SK-N-SH (cell line): ENCODE results near the gene CPNE7. TPM values are rescaled to one million over a fixed set of nuclear protein-coding genes. Genes with fewer than 3 reads are reported as not detected.

ENCODE experiments used
- CTCF ChIA-PET: fragments of 300-600, 350-600 bp; formaldehyde crosslinking; extraction: SDS; loops from one replicate; lab custom pipeline; 2021; lab: Yijun Ruan, JAX
- POLR2A ChIA-PET: fragments of 350-600 bp; sonication (Branson Sonifier 250); formaldehyde crosslinking; extraction: SDS; loops from one replicate; lab custom pipeline; 2020; ENCODE audit warnings: antibody characterized with exemption, inconsistent platforms; lab: Yijun Ruan, JAX
- DNase-seq: peaks from one replicate; pipeline ENCODE4 v3.0.0; 2012
- H2AFZ ChIP-seq: fragments of 200-600 bp; sonication (generic); 2 replicates; pipeline ENCODE4 v1.8.1; 2016; ENCODE audit warnings: antibody characterized with exemption, mild to moderate bottlenecking, low read depth
- H3F3A ChIP-seq: fragments of 200-600 bp; sonication (generic); replicated peaks from 2 replicates; pipeline ENCODE3; 2016; ENCODE audit warnings: antibody characterized with exemption, mild to moderate bottlenecking; ENCODE audit not compliant: insufficient read depth
- H3K27ac ChIP-seq, 2 experiments: fragments of 200-500 bp in 1 of 2; fragments of 200-600 bp in 1 of 2; sonication (Bioruptor generic) in 1 of 2; sonication (generic), shearing (Covaris generic) in 1 of 2; 2 replicates each; pipeline versions ENCODE4 v1.5.1 to v1.6.1; 2014 to 2016; ENCODE audit warnings: low read depth in 2 of 2, inconsistent platforms in 1 of 2, low read length in 1 of 2, mild to moderate bottlenecking in 1 of 2, mixed read lengths in 1 of 2
- H3K27me3 ChIP-seq: fragments of 200-600 bp; sonication (generic), shearing (Covaris generic); 2 replicates; pipeline ENCODE4 v1.6.1; 2016; ENCODE audit warnings: mixed run types; ENCODE audit not compliant: insufficient read depth
- H3K36me3 ChIP-seq, 2 experiments: fragments of 200-500 bp in 1 of 2; fragments of 200-600 bp in 1 of 2; sonication (Bioruptor generic) in 1 of 2; sonication (generic) in 1 of 2; replicated peaks in 1 of 2; 2 replicates each; pipeline versions ENCODE3 to v1.5.1; 2014 to 2016; ENCODE audit warnings: low read length in 1 of 2, mild to moderate bottlenecking in 1 of 2; ENCODE audit not compliant: insufficient read depth in 2 of 2, control insufficient read depth in 1 of 2
- H3K4me1 ChIP-seq, 2 experiments: fragments of 200-500 bp in 1 of 2; fragments of 200-600 bp in 1 of 2; sonication (Bioruptor generic) in 1 of 2; sonication (generic), shearing (Covaris generic) in 1 of 2; 2 replicates each; pipeline versions ENCODE4 v1.5.1 to v1.6.1; 2014 to 2016; ENCODE audit warnings: low read depth in 1 of 2, low read length in 1 of 2, mixed run types in 1 of 2; ENCODE audit not compliant: insufficient read depth in 2 of 2, control insufficient read depth in 1 of 2
- H3K4me2 ChIP-seq: fragments of 200-600 bp; sonication (generic), shearing (Covaris generic); 2 replicates; pipeline ENCODE4 v1.6.1; 2017; ENCODE audit warnings: mixed run types
- H3K4me3 ChIP-seq, 2 experiments: fragments of 200-500 bp in 1 of 2; fragments of 200-600 bp in 1 of 2; sonication (Bioruptor generic) in 1 of 2; sonication (generic), shearing (Covaris generic) in 1 of 2; 2 replicates each; pipeline versions ENCODE4 v1.5.1 to v1.8.1; 2014 to 2016; ENCODE audit warnings: low read depth in 2 of 2, inconsistent platforms in 1 of 2, low read length in 1 of 2, mild to moderate bottlenecking in 1 of 2, mixed read lengths in 1 of 2, moderate library complexity in 1 of 2
- H3K79me2 ChIP-seq: fragments of 200-600 bp; sonication (generic); 2 replicates; pipeline ENCODE4 v1.8.1; 2017; ENCODE audit warnings: mild to moderate bottlenecking; ENCODE audit not compliant: insufficient read depth
- H3K9ac ChIP-seq: fragments of 200-600 bp; sonication (generic); 2 replicates; pipeline ENCODE4 v1.6.1; 2017; ENCODE audit warnings: mixed run types
- H3K9me2 ChIP-seq: fragments of 200-600 bp; sonication (generic); 2 replicates; pipeline ENCODE4 v1.6.1; 2017; ENCODE audit warnings: mixed run types
- H3K9me3 ChIP-seq: fragments of 200-600 bp; sonication (generic); 2 replicates; pipeline ENCODE4 v1.6.1; 2017; ENCODE audit warnings: mixed run types, mild to moderate bottlenecking, moderate library complexity
- H4K20me1 ChIP-seq: fragments of 200-600 bp; sonication (generic); 2 replicates; pipeline ENCODE4 v1.6.1; 2017; ENCODE audit warnings: mild to moderate bottlenecking, mixed run types; ENCODE audit not compliant: insufficient read depth
- EZH2phosphoT487 ChIP-seq: fragments of 200-600 bp; sonication (generic); IDR thresholded peaks from 2 replicates; pipeline ENCODE4 v1.6.1; 2017; ENCODE audit warnings: low read depth, mixed run types, mild to moderate bottlenecking, antibody characterized with exemption, moderate library complexity, borderline replicate concordance
- NFIC ChIP-seq: IDR thresholded peaks from 2 replicates; pipeline ENCODE4 v1.4.0; 2012; ENCODE audit warnings: borderline replicate concordance
- RAD21 ChIP-seq: IDR thresholded peaks from 2 replicates; pipeline ENCODE4 v1.6.1; 2012; ENCODE audit warnings: mild to moderate bottlenecking, low read length
- WGBS: methylation state at CpG from one replicate; pipeline ENCODE4 v1.1.6; 2017; ENCODE audit warnings: low lambda C conversion rate; 5-methylcytosine and 5-hydroxymethylcytosine counted together
- polyA plus RNA-seq, 3 experiments: library from polyadenylated mRNA; depleted of rRNA; stranded (reverse); fragments of >200 nt; gene quantifications; 2 replicates each; pipeline ENCODE4 v1.2.3, GENCODE V29; 2012
- TF ChIP-seq, protein P1 (sequence below): IDR thresholded peaks from 2 replicates; pipeline ENCODE4 v1.4.0; 2012; ENCODE audit warnings: low read depth, borderline replicate concordance
- TF ChIP-seq, protein P2 (sequence below): fragments of 200-600 bp; sonication (generic); IDR thresholded peaks from 2 replicates; pipeline ENCODE4 v1.6.1; 2017; ENCODE audit warnings: antibody characterized with exemption, mild to moderate bottlenecking, moderate library complexity

The CPNE7 gene
- polyA plus RNA-seq, 1 of the 3 experiments (the other 2 are of a cell fraction): 3.9 TPM

DNA sequence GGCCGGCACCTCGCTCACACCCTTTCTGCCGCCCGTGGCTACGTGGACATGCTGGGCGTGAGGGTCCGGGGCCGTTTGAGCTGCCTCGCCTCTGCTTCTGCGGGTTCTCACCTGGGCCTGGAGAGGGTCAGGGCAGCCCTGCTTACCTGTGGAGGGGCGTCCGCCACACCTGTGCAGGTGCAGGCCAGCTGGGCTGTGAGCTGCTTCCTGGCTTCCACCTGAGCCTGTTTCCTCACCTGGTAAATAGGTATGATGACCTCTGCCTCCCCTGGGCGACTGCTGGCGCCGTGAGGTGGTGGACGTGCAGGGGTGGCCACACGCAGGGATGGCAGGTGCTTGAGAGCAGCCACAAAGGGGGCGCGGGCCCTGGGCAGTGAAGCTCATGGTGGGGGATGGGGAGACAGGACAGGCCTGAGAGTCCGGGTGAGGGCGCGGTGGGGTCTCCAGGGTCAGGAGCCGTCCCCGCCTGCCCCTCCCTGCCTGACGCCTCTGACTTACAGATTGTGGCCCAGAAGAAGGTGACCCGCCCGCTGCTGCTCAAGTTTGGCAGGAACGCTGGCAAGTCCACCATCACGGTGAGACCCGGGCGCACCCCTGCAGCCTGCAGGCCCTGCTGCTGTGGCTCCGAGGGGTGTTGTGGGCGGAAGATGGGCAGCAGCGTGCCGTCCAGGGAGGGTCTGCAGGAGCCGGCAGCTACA is 7.8 kb downstream of the CPNE7 start:
- 97% methylated on average over 11 of the region's 36 CpGs for WGBS

DNA sequence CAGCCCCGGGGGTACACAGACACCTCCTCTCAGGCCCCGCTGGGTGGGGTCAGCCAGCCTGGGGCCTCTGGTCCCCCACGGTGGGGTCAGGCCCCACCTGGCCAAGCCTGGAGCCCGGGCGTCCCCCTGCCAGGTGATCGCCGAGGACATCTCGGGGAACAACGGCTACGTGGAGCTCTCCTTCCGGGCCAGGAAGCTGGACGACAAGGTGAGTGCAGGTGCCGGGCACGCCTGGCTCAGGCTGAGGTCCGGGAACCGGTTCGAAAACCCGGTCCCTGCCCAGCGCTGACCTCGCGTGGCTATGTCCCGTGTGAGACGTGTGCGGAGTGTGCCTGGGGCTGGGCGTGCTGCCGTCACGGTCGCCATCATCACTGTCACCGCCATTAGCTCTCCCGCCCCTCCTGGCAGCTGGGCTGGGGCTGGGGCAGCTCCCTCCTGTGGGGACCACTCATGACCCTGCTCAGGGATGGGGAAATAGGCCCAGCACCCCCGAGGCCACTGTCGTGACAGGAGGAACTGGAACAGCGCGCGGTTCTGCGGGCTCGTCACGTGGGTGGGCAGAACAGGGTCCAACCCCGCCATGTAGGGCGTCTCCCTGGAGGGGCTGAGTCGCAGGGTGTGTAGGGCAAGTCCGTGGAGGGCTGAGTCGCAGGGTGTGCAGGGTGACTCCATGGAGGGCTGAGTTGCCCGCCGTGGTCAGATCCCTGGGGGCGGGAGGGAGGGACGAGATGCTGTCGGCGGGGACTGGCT is 8.5 kb downstream of the CPNE7 start:
- no peak overlapping the region for H3K9ac ChIP-seq
- no peak for DNase-seq
- H3K79me2 ChIP-seq: no peaks in the 10 kb centered on the region
- H4K20me1 ChIP-seq: no peaks in the 10 kb centered on the region
- H3K4me3 ChIP-seq: no peak overlapping the region
- POLR2A ChIA-PET: no interaction called here
- peaks cover 16% of the 10 kb centered on the region for H3F3A ChIP-seq
- TF ChIP-seq NFIC: no peak
- TF ChIP-seq, protein P1, sequence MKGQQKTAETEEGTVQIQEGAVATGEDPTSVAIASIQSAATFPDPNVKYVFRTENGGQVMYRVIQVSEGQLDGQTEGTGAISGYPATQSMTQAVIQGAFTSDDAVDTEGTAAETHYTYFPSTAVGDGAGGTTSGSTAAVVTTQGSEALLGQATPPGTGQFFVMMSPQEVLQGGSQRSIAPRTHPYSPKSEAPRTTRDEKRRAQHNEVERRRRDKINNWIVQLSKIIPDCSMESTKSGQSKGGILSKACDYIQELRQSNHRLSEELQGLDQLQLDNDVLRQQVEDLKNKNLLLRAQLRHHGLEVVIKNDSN: no peak
- no peak overlapping the region for H3K4me2 ChIP-seq
- no peaks in the 10 kb centered on the region for H3K9me3 ChIP-seq
- peaks cover 5 to 12% of the 10 kb centered on the region in 2 experiments; a peak in 3 of 4 replicates for H3K4me1 ChIP-seq
- H2AFZ ChIP-seq: no peak overlapping the region
- no peaks in the 10 kb centered on the region for H3K27me3 ChIP-seq
- no peaks in the 10 kb centered on the region for H3K36me3 ChIP-seq
- 93% methylated on average over 31 of the region's 49 CpGs for WGBS
- H3K9me2 ChIP-seq: no peaks in the 10 kb centered on the region
- H3K27ac ChIP-seq: no peak overlapping the region
- CTCF ChIA-PET: interaction anchor here (0.6 to 1.6 kb wide), 3 partner anchors 18 to 117 kb away, joined by 3 to 5 read pairs (median 5); no protein-coding TSS in a partner anchor

More for the DNA sequence above, 7.8 kb downstream of the CPNE7 start:
- H3K9ac ChIP-seq: no peak overlapping the region
- no peaks in the 10 kb centered on the region for H4K20me1 ChIP-seq
- no peak overlapping the region for H3K4me3 ChIP-seq
- TF ChIP-seq, protein P2, sequence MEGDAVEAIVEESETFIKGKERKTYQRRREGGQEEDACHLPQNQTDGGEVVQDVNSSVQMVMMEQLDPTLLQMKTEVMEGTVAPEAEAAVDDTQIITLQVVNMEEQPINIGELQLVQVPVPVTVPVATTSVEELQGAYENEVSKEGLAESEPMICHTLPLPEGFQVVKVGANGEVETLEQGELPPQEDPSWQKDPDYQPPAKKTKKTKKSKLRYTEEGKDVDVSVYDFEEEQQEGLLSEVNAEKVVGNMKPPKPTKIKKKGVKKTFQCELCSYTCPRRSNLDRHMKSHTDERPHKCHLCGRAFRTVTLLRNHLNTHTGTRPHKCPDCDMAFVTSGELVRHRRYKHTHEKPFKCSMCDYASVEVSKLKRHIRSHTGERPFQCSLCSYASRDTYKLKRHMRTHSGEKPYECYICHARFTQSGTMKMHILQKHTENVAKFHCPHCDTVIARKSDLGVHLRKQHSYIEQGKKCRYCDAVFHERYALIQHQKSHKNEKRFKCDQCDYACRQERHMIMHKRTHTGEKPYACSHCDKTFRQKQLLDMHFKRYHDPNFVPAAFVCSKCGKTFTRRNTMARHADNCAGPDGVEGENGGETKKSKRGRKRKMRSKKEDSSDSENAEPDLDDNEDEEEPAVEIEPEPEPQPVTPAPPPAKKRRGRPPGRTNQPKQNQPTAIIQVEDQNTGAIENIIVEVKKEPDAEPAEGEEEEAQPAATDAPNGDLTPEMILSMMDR: no peak
- TF ChIP-seq EZH2phosphoT487: no peak
- TF ChIP-seq NFIC: no peak
- no peak for TF ChIP-seq RAD21
- no peaks in the 10 kb centered on the region for H3K9me2 ChIP-seq
- H3K4me2 ChIP-seq: no peak overlapping the region
- H3F3A ChIP-seq: peaks cover 16% of the 10 kb centered on the region
- H3K79me2 ChIP-seq: no peaks in the 10 kb centered on the region
- H3K27me3 ChIP-seq: no peaks in the 10 kb centered on the region
- H3K27ac ChIP-seq: no peak overlapping the region
- no peaks in the 10 kb centered on the region for H3K36me3 ChIP-seq
- no peak for DNase-seq
- H3K4me1 ChIP-seq: peaks cover 5 to 12% of the 10 kb centered on the region in 2 experiments; a peak in 3 of 4 replicates
- no peak overlapping the region for H2AFZ ChIP-seq
- H3K9me3 ChIP-seq: no peaks in the 10 kb centered on the region
- POLR2A ChIA-PET: no interaction called here
- CTCF ChIA-PET: interaction anchor here (1.0 kb wide), 1 partner anchor 18 kb away, joined by 5 read pairs; no protein-coding TSS in a partner anchor
